Osteocyte (in vitro differentiated cells): Measurements from ENCODE around the gene PSAPL1. TPM values are rescaled to one million over a fixed set of nuclear protein-coding genes. Genes with fewer than 3 reads are reported as not detected.

Source experiments
- DNase-seq: peaks from one replicate; pipeline ENCODE4 v3.0.0; 2021; ENCODE audit warnings: mixed read lengths; ENCODE audit not compliant: unreplicated experiment; ENCODE audit errors: extremely low spot score
- H3K27ac Mint-ChIP-seq: one replicate; pipeline ENCODE4 v1.8.0; 2021; ENCODE audit warnings: mild to moderate bottlenecking, mixed read lengths; ENCODE audit not compliant: unreplicated experiment
- H3K27me3 Mint-ChIP-seq: one replicate; pipeline ENCODE4 v1.8.0; 2021; ENCODE audit warnings: mixed read lengths; ENCODE audit not compliant: unreplicated experiment
- H3K36me3 Mint-ChIP-seq: one replicate; pipeline ENCODE4 v1.8.0; 2021; ENCODE audit warnings: mixed read lengths; ENCODE audit not compliant: unreplicated experiment
- H3K4me1 Mint-ChIP-seq: one replicate; pipeline ENCODE4 v1.8.0; 2021; ENCODE audit warnings: mixed read lengths; ENCODE audit not compliant: unreplicated experiment
- H3K4me3 Mint-ChIP-seq: one replicate; pipeline ENCODE4 v1.8.0; 2021; ENCODE audit warnings: mild to moderate bottlenecking, moderate library complexity, mixed read lengths; ENCODE audit not compliant: unreplicated experiment
- H3K9me3 Mint-ChIP-seq: one replicate; pipeline ENCODE4 v1.8.0; 2021; ENCODE audit warnings: mixed read lengths; ENCODE audit not compliant: unreplicated experiment
- total RNA-seq: library from RNA; stranded (reverse); gene quantifications from 2 replicates; pipeline ENCODE4 v1.2.1, GENCODE V29; 2021
- TF ChIP-seq, protein P1 (sequence below): fragments of 200-600 bp; sonication (generic); IDR thresholded peaks from 2 replicates; pipeline ENCODE4 v1.5.0; 2021; ENCODE audit warnings: antibody characterized with exemption, mild to moderate bottlenecking, moderate library complexity

PSAPL1 gene
- total RNA-seq, 1 donor from 2014 or later = not detected

DNA sequence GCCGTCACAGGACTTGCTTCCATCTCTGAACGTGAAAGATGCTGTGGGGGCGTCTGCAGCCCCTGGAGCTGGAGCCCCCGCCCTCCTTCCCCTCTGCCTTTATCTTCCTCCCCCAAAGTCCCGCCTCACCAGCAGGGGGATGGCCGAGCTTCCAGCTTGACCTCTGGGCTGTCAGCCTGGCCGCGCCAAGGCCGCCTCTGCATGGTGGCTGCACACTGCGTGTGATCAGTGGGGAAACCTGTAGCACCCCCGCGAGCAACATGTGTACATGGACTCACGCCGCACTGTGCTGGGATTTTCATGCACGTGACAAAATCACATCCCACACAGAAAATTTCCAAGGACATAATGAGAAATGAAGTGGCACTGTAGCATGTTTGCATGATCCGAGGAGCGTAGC, 26.5 kb upstream of the PSAPL1 start:
- Mint-ChIP-seq H3K4me1 (no peaks in the 10 kb centered on the region), H3K36me3 (no peaks in the 10 kb centered on the region), H3K9me3 (no peaks in the 10 kb centered on the region), H3K4me3 (no peak overlapping the region), H3K27me3 (peaks cover 9% of the 10 kb centered on the region), H3K27ac (no peak overlapping the region)
- no peak for DNase-seq
- TF ChIP-seq, protein P1, sequence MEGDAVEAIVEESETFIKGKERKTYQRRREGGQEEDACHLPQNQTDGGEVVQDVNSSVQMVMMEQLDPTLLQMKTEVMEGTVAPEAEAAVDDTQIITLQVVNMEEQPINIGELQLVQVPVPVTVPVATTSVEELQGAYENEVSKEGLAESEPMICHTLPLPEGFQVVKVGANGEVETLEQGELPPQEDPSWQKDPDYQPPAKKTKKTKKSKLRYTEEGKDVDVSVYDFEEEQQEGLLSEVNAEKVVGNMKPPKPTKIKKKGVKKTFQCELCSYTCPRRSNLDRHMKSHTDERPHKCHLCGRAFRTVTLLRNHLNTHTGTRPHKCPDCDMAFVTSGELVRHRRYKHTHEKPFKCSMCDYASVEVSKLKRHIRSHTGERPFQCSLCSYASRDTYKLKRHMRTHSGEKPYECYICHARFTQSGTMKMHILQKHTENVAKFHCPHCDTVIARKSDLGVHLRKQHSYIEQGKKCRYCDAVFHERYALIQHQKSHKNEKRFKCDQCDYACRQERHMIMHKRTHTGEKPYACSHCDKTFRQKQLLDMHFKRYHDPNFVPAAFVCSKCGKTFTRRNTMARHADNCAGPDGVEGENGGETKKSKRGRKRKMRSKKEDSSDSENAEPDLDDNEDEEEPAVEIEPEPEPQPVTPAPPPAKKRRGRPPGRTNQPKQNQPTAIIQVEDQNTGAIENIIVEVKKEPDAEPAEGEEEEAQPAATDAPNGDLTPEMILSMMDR = no peak

DNA sequence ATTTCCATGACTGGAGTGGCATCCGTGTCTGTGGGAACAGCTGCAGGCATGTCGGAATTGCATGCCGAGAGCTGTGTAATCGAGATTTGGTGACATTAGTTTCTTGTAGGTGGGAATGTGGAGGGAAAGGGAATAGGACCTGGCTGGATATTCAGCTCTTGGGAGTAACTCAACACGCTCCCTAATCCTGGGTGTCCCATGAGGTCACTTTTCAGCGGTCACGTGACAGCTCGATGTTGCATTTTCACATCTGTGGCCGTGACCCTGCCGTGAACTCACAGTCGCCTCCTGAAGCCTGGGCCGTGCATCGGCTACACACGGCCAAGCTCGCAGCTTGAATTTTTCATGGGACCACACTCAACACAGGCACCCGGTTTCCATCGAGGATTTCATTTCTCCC, 25.8 kb upstream of the PSAPL1 start:
- TF ChIP-seq, protein P1 = no peak
- Mint-ChIP-seq H3K4me3 (no peak overlapping the region), H3K27ac (no peak overlapping the region), H3K27me3 (peaks cover 9% of the 10 kb centered on the region), H3K36me3 (no peaks in the 10 kb centered on the region), H3K4me1 (no peaks in the 10 kb centered on the region), H3K9me3 (no peaks in the 10 kb centered on the region)
- DNase-seq = no peak

DNA sequence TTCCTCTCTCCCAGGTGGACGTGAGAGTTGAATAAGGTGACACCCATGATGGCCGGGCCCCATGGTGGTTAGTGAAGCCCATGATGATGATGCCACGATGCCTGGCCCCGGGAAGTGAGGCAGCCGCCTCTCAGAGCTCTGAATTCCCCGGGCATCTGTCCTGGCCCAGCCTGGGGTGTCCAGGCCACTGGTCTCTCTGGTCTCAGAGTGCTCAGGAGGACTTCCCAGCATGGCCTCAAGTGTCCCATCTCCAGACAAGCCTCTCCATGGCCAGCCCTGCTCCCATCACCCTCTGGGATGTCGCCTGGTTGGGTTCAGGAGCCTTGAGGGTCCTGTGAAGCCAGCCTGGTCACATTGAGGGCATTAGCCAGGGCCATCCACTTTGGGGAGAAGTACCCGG, 24.7 kb upstream of the PSAPL1 start:
- TF ChIP-seq, protein P1 = no peak
- H3K36me3 Mint-ChIP-seq = no peaks in the 10 kb centered on the region
- no peaks in the 10 kb centered on the region for H3K4me1 Mint-ChIP-seq
- H3K9me3 Mint-ChIP-seq = no peaks in the 10 kb centered on the region
- no peak for DNase-seq
- H3K27me3 Mint-ChIP-seq = peaks cover 9% of the 10 kb centered on the region
- no peak overlapping the region for H3K4me3 Mint-ChIP-seq
- H3K27ac Mint-ChIP-seq = no peak overlapping the region

DNA sequence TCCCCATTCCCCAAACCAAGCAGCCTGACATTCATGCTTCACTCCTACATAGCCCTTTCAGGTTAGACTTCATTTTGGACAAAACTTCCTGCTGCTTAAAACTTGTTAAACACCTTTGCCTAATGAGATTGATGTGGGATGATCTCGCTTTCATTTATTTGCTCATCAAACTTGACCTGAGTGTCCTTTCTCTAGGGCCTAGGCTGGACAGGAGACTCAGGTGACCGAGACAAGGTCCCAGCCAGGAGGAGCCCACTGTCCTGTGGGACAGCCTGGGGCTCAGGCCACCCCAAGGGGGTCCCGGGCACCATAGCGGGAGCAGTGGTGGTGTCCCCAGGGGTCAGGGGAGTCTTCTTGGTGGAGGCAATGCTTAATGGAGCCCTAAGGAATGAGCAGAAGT, 23.7 kb upstream of the PSAPL1 start:
- no peak for DNase-seq
- Mint-ChIP-seq H3K36me3 (no peaks in the 10 kb centered on the region), H3K27ac (no peak overlapping the region), H3K4me1 (no peaks in the 10 kb centered on the region), H3K9me3 (no peaks in the 10 kb centered on the region), H3K4me3 (no peak overlapping the region), H3K27me3 (peaks cover 5% of the 10 kb centered on the region)
- TF ChIP-seq, protein P1 = no peak

DNA sequence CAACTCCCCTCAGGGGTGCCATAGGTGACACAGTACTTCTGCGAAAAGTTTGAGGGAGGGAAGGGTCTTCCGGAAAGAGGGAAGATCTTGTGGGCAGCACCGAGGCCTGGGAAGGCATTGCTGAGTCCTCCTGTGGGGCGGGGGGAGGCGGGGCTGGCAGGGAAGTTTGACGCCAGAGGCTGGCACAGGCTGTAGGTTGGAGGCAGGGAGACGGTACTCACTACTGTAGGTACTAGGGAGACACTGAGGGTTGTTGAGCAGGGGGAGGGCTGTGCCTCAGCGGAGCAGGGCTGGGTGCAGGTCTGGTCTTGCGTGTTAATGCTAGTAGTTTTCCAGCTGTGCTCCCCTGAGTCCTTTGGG, 23.3 kb upstream of the PSAPL1 start:
- H3K9me3 Mint-ChIP-seq = no peaks in the 10 kb centered on the region
- H3K36me3 Mint-ChIP-seq = no peaks in the 10 kb centered on the region
- no peak overlapping the region for H3K27ac Mint-ChIP-seq
- no peaks in the 10 kb centered on the region for H3K4me1 Mint-ChIP-seq
- TF ChIP-seq, protein P1 = no peak
- H3K4me3 Mint-ChIP-seq = no peak overlapping the region
- peaks cover 5% of the 10 kb centered on the region for H3K27me3 Mint-ChIP-seq
- no peak for DNase-seq
